B cell (primary cell): ENCODE measurements around the gene MAGEB3. TPM values are rescaled to one million over a fixed set of nuclear protein-coding genes. Genes with fewer than 3 reads are reported as not detected.

Source experiments
- ATAC-seq: fragments of 200-7000 bp; cut with Tn5 transposase; one replicate; pipeline ENCODE4 v1.10.0; 2021; ENCODE audit warnings: low read depth, mild to moderate bottlenecking, moderate number of reproducible peaks, moderate library complexity
- CTCF ChIA-PET: fragments of 350-600 bp; sonication (Branson Sonifier 250); formaldehyde crosslinking; loops from one replicate; lab custom pipeline; 2021; ENCODE audit warnings: antibody characterized with exemption, inconsistent platforms; lab: Charles Lee
- POLR2A ChIA-PET: fragments of 350-600 bp; sonication (Branson Sonifier 250); formaldehyde crosslinking; loops from one replicate; lab custom pipeline; 2021; ENCODE audit warnings: antibody characterized with exemption; lab: Charles Lee
- DNase-seq: peaks from one replicate; pipeline ENCODE4 v3.0.0; 2013
- H2AFZ ChIP-seq: 2 replicates; pipeline ENCODE4 v1.6.1; 2012; ENCODE audit warnings: mild to moderate bottlenecking, low read depth, low read length; ENCODE audit not compliant: insufficient read depth, poor library complexity, severe bottlenecking
- H3K27ac ChIP-seq, 2 donors: 1 replicate in 1 of 2; 2 replicates in 1 of 2; pipeline ENCODE4 v1.5.1; 2012 to 2013; ENCODE audit warnings: low read length in 2 of 2, mild to moderate bottlenecking in 2 of 2, moderate library complexity in 1 of 2
- H3K27me3 ChIP-seq, 4 experiments: fragments of 200-600 bp in 1 of 4; sonication (generic) in 1 of 4; replicated peaks in 1 of 4; 1 replicate in 2 of 4; 2 replicates in 2 of 4; pipeline versions ENCODE4 v1.6.1 to v1.7.0; 2013 to 2016; ENCODE audit warnings: low read length in 3 of 4, mild to moderate bottlenecking in 2 of 4, mixed read lengths in 1 of 4, moderate library complexity in 1 of 4; ENCODE audit not compliant: insufficient read depth in 4 of 4, control insufficient read depth in 3 of 4; ENCODE audit errors: control extremely low read depth in 1 of 4
- H3K36me3 ChIP-seq, 2 experiments: replicated peaks in 1 of 2; 1 replicate in 1 of 2; 2 replicates in 1 of 2; pipeline versions ENCODE4 v1.6.1 to v1.7.1; 2013; ENCODE audit warnings: low read length in 1 of 2; ENCODE audit not compliant: insufficient read depth in 2 of 2, control insufficient read depth in 1 of 2; ENCODE audit errors: control extremely low read depth in 1 of 2, extremely low read depth in 1 of 2
- H3K4me1 ChIP-seq, 2 donors: fragments of 200-600 bp in 1 of 2; sonication (generic) in 1 of 2; 1 replicate in 1 of 2; 2 replicates in 1 of 2; pipeline versions ENCODE4 v1.5.1 to v1.6.1; 2013 to 2017; ENCODE audit warnings: low read length in 2 of 2; ENCODE audit not compliant: control insufficient read depth in 2 of 2, insufficient read depth in 2 of 2
- H3K4me2 ChIP-seq: replicated peaks from 2 replicates; pipeline ENCODE3; 2012; ENCODE audit warnings: mild to moderate bottlenecking, low read depth, low read length; ENCODE audit not compliant: poor library complexity, severe bottlenecking
- H3K4me3 ChIP-seq, 5 experiments: fragments of 200-600 bp in 1 of 5; sonication (generic) in 1 of 5; 1 replicate in 3 of 5; 2 replicates in 2 of 5; pipeline versions ENCODE4 v1.5.1 to v1.7.0; 2011 to 2016; ENCODE audit warnings: low read length in 4 of 5, mild to moderate bottlenecking in 4 of 5, low read depth in 2 of 5, control low read depth in 1 of 5, moderate library complexity in 1 of 5; ENCODE audit not compliant: insufficient read depth in 1 of 5; ENCODE audit errors: control extremely low read depth in 1 of 5, extremely low read depth in 1 of 5
- H3K79me2 ChIP-seq: fragments of 200-600 bp; sonication (generic); one replicate; pipeline ENCODE4 v1.6.0; 2016; ENCODE audit warnings: low read length; ENCODE audit not compliant: control insufficient read depth, insufficient read depth
- H3K9ac ChIP-seq: fragments of 200-600 bp; sonication (generic); 2 replicates; pipeline ENCODE4 v1.6.1; 2017; ENCODE audit warnings: mild to moderate bottlenecking, low read length, moderate library complexity
- H3K9me3 ChIP-seq, 3 donors: one replicate each; pipeline versions ENCODE4 v1.6.1 to v1.7.1; 2013; ENCODE audit warnings: low read length in 2 of 3; ENCODE audit not compliant: control insufficient read depth in 2 of 3, insufficient read depth in 1 of 3; ENCODE audit errors: control extremely low read depth in 1 of 3
- H4K20me1 ChIP-seq: 2 replicates; pipeline ENCODE4 v1.6.0; 2012; ENCODE audit warnings: mild to moderate bottlenecking, low read length; ENCODE audit not compliant: insufficient read depth, control insufficient read depth, poor library complexity, severe bottlenecking
- H3K27ac Mint-ChIP-seq: one replicate; pipeline ENCODE4 v1.8.0; 2021; ENCODE audit warnings: mixed read lengths
- H3K27me3 Mint-ChIP-seq: one replicate; pipeline ENCODE4 v1.8.0; 2021; ENCODE audit warnings: mixed read lengths
- H3K4me1 Mint-ChIP-seq: one replicate; pipeline ENCODE4 v1.8.0; 2021; ENCODE audit warnings: mixed read lengths
- H3K4me3 Mint-ChIP-seq: one replicate; pipeline ENCODE4 v1.8.0; 2021; ENCODE audit warnings: mixed read lengths
- H3K9me3 Mint-ChIP-seq: one replicate; pipeline ENCODE4 v1.8.0; 2022; ENCODE audit warnings: mixed read lengths; ENCODE audit not compliant: insufficient read depth
- EZH2 ChIP-seq: IDR thresholded peaks from 2 replicates; pipeline ENCODE4 v1.6.1; 2012; ENCODE audit warnings: borderline replicate concordance, low read depth, mild to moderate bottlenecking, moderate library complexity, low read length; ENCODE audit not compliant: insufficient read depth, poor library complexity, severe bottlenecking
- WGBS: methylation state at CpG from one replicate; pipeline ENCODE4 v1.1.5; 2013; ENCODE audit warnings: missing lambda C conversion rate; ENCODE audit not compliant: insufficient coverage; 5-methylcytosine and 5-hydroxymethylcytosine counted together
- intact Hi-C: fragments of 100-400 bp; cut with micrococcal nuclease; formaldehyde crosslinking; loops from one replicate; pipeline ENCODE4 v1.10.0; 2022
- polyA plus RNA-seq: library from polyadenylated mRNA; depleted of rRNA; stranded (reverse); fragments of >200 nt; gene quantifications from 2 replicates; pipeline ENCODE4 v1.2.3, GENCODE V29; 2012
- total RNA-seq, 2 donors: library from RNA; stranded (reverse); fragments of 120-200 nt in 1 of 2; gene quantifications; 1 replicate in 1 of 2; 2 replicates in 1 of 2; pipeline versions ENCODE4 v1.2.3 to v1.2.4, GENCODE V29; 2013 to 2022
- TF ChIP-seq, protein P1 (sequence below): fragments of 200-600 bp; IDR thresholded peaks from one replicate; pipeline ENCODE4 v1.8.0; 2022; ENCODE audit warnings: antibody characterized with exemption, mild to moderate bottlenecking

MAGEB3 gene
- total and polyA plus RNA-seq, 2 donors (not counting 1 experiment from before 2014, with no cell fraction given) = not detected

DNA sequence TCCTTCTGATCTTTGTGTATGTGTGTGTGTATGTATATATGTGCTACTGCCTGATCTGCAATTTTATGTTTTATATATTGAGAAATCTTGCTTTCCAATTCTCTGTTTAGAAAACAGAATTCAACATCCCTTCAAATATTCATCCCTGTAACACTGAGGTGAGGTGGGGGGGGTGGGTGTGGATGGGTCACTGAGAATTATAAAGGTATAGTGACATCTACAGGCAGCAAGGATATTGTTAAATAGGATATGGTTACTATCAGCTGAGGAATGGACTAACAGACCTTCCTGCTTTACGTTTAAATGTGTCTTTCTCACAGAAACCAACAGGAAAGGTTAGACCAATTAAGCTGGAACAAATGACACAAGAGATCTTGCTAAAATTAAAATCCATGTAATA lies 34.1 kb upstream of the MAGEB3 start:
- H3K27ac Mint-ChIP-seq = no peak overlapping the region
- Histone ChIP-seq H3K27me3 (no peaks in the 10 kb centered on the region), H3K9me3 (no peaks in the 10 kb centered on the region), H3K4me1 (no peaks in the 10 kb centered on the region), H3K27ac (no peak overlapping the region), H3K9ac (no peak overlapping the region), H3K4me2 (no peak overlapping the region), H3K79me2 (no peaks in the 10 kb centered on the region), H3K4me3 (no peak overlapping the region), H2AFZ (no peak overlapping the region), H4K20me1 (no peaks in the 10 kb centered on the region), H3K36me3 (no peaks in the 10 kb centered on the region)
- ATAC-seq (no peak), DNase-seq (no peak)
- intact Hi-C loops = no loop called here
- no peaks in the 10 kb centered on the region for H3K27me3 Mint-ChIP-seq
- POLR2A ChIA-PET = no interaction called here
- TF ChIP-seq, protein P1, sequence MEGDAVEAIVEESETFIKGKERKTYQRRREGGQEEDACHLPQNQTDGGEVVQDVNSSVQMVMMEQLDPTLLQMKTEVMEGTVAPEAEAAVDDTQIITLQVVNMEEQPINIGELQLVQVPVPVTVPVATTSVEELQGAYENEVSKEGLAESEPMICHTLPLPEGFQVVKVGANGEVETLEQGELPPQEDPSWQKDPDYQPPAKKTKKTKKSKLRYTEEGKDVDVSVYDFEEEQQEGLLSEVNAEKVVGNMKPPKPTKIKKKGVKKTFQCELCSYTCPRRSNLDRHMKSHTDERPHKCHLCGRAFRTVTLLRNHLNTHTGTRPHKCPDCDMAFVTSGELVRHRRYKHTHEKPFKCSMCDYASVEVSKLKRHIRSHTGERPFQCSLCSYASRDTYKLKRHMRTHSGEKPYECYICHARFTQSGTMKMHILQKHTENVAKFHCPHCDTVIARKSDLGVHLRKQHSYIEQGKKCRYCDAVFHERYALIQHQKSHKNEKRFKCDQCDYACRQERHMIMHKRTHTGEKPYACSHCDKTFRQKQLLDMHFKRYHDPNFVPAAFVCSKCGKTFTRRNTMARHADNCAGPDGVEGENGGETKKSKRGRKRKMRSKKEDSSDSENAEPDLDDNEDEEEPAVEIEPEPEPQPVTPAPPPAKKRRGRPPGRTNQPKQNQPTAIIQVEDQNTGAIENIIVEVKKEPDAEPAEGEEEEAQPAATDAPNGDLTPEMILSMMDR = no peak
- no peak for TF ChIP-seq EZH2
- CTCF ChIA-PET = no interaction called here
- no peaks in the 10 kb centered on the region for H3K4me1 Mint-ChIP-seq
- no peaks in the 10 kb centered on the region for H3K9me3 Mint-ChIP-seq
- WGBS = no CpG with 5 or more reads among the region's 1 CpG
- H3K4me3 Mint-ChIP-seq = no peak overlapping the region

DNA sequence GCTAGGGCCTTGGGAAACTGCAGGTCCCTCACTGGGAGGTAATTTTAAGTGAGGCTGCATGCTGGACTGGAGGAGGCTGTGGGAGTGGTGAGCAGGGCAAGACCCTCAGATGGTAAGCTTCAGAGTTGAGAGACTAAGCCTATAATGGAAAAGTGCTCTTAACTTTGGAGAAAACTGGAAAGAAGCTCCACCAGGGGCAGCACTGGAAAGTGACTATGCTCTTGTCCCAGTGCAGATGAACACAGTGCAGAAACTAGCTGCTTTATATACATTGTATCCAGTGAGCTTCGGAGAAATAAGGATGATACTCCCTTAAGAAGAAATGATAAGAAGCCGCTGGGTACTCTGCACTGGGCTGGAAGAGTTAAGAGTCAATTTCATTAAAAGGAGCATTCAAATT lies 18.3 kb upstream of the MAGEB3 start:
- DNase-seq = no peak
- TF ChIP-seq EZH2 = no peak
- TF ChIP-seq, protein P1 = no peak
- Mint-ChIP-seq H3K4me1 (no peaks in the 10 kb centered on the region), H3K9me3 (no peaks in the 10 kb centered on the region), H3K4me3 (no peak overlapping the region), H3K27me3 (no peaks in the 10 kb centered on the region), H3K27ac (no peak overlapping the region)
- intact Hi-C loops = no loop called here
- ChIA-PET POLR2A (no interaction called here), CTCF (no interaction called here)
- H3K9ac ChIP-seq = no peak overlapping the region
- no peak overlapping the region for H3K4me3 ChIP-seq
- WGBS = no CpG with 5 or more reads among the region's 2 CpGs
- no peaks in the 10 kb centered on the region for H3K79me2 ChIP-seq
- H3K27me3 ChIP-seq = no peaks in the 10 kb centered on the region
- no peak overlapping the region for H3K27ac ChIP-seq
- no peaks in the 10 kb centered on the region for H3K9me3 ChIP-seq
- H4K20me1 ChIP-seq = no peaks in the 10 kb centered on the region
- no peak for ATAC-seq
- no peaks in the 10 kb centered on the region for H3K4me1 ChIP-seq
- no peak overlapping the region for H2AFZ ChIP-seq
- H3K4me2 ChIP-seq = no peak overlapping the region
- no peaks in the 10 kb centered on the region for H3K36me3 ChIP-seq
